Progenitor cell of endocrine pancreas (in vitro differentiated cells): Measurements from ENCODE around the gene ATP6V1G2. TPM values are rescaled to one million over a fixed set of nuclear protein-coding genes. Genes with fewer than 3 reads are reported as not detected.
A peak's percentile ranks its signal among the peaks of the same experiment; 100 is the strongest.
"Not testable (repeated sequence)": the region's sequence is repeated elsewhere in the genome, so short reads cannot be mapped to it uniquely, and the experiment has no call there.

Experiments
- DNase-seq: peaks from one replicate; pipeline ENCODE4 v3.0.0; 2021; ENCODE audit warnings: low spot score; ENCODE audit not compliant: unreplicated experiment
- H3K27ac Mint-ChIP-seq: 2 replicates; pipeline ENCODE4 v1.8.0; 2021; ENCODE audit warnings: mild to moderate bottlenecking, moderate library complexity, mixed read lengths
- H3K27me3 Mint-ChIP-seq: 2 replicates; pipeline ENCODE4 v1.8.0; 2021; ENCODE audit warnings: mixed read lengths
- H3K36me3 Mint-ChIP-seq: 2 replicates; pipeline ENCODE4 v1.8.0; 2022; ENCODE audit warnings: mixed read lengths; ENCODE audit not compliant: insufficient read depth
- H3K4me1 Mint-ChIP-seq: 2 replicates; pipeline ENCODE4 v1.8.0; 2021; ENCODE audit warnings: low read depth, mixed read lengths
- H3K4me3 Mint-ChIP-seq: 2 replicates; pipeline ENCODE4 v1.8.0; 2021; ENCODE audit warnings: low read depth, mild to moderate bottlenecking, moderate library complexity, mixed read lengths
- H3K9me3 Mint-ChIP-seq: 2 replicates; pipeline ENCODE4 v1.8.0; 2021; ENCODE audit warnings: low read depth, mixed read lengths
- CTCF ChIP-seq: fragments of 200-600 bp; sonication (generic); IDR thresholded peaks from one replicate; pipeline ENCODE4 v1.5.0; 2021; ENCODE audit warnings: antibody characterized with exemption, mild to moderate bottlenecking; ENCODE audit not compliant: unreplicated experiment
- long read RNA-seq: library from polyadenylated mRNA; unstranded; transcript quantifications from one replicate; pipeline ENCODE4 v2.0.0, GENCODE V29; 2020
- total RNA-seq: library from RNA; stranded (reverse); gene quantifications from 2 replicates; pipeline ENCODE4 v1.2.1, GENCODE V29; 2021

Gene ATP6V1G2
- total RNA-seq: 1.5 TPM in 2 replicates
- long read RNA-seq, transcript ATP6V1G2-205 (3 exons, 1,588 nt): major isoform, 6 of 6 reads
- long read RNA-seq, partial matches to known transcripts: 0 of 6 reads
- long read RNA-seq, other reads (novel, unspliced or antisense): 0 of 6 reads

GRCh38 chr6:31546339-31546957 lies at the start of gene ATP6V1G2:
ATP6V1G2 (minus strand) TSS chr6:31546608; CDS start chr6:31546559, 49 bp downstream.
- TF ChIP-seq CTCF: peak; percentile 86
- DNase-seq: peak; percentile 89
- Mint-ChIP-seq H3K27me3 (no peaks in the 10 kb centered on the region), H3K4me1 (peaks cover 20% of the 10 kb centered on the region), H3K27ac (peak within 1 kb of the TSS; percentile 83), H3K36me3 (peaks cover 1% of the 10 kb centered on the region), H3K4me3 (peak within 1 kb of the TSS; percentile 88), H3K9me3 (no peaks in the 10 kb centered on the region)

DNA sequence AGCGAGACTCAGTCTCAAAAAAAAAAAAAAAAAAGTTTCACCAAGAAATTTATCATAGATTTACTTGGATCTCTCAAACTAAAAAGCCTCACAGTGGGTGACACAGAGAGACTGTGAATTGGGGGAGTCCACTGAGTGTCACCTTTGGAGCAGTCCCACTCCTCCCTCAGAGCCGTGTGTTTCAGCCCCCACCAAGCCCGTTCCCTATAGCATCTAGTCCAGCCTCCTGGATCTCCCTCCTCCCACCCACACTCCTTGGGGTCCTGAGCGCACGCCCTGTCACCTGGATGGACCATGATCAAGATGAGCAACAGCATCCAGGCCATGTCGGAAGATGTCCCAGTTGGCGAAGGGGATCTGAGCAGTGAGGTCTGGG lies 46.0 kb upstream of the ATP6V1G2 start:
- no peak overlapping the region for H3K27ac Mint-ChIP-seq
- H3K4me3 Mint-ChIP-seq: no peak overlapping the region
- no peak for TF ChIP-seq CTCF
- H3K27me3 Mint-ChIP-seq: peaks cover 8% of the 10 kb centered on the region
- no peaks in the 10 kb centered on the region for H3K9me3 Mint-ChIP-seq
- DNase-seq: no peak
- no peaks in the 10 kb centered on the region for H3K36me3 Mint-ChIP-seq
- H3K4me1 Mint-ChIP-seq: no peaks in the 10 kb centered on the region

GRCh38 chr6:31590691-31591090 lies 44.3 kb upstream of the ATP6V1G2 start:
- H3K27ac Mint-ChIP-seq, DNase-seq, H3K4me1 Mint-ChIP-seq, H3K9me3 Mint-ChIP-seq, H3K4me3 Mint-ChIP-seq, H3K36me3 Mint-ChIP-seq: not testable (repeated sequence)
- H3K27me3 Mint-ChIP-seq: peaks cover 16% of the 10 kb centered on the region

DNA sequence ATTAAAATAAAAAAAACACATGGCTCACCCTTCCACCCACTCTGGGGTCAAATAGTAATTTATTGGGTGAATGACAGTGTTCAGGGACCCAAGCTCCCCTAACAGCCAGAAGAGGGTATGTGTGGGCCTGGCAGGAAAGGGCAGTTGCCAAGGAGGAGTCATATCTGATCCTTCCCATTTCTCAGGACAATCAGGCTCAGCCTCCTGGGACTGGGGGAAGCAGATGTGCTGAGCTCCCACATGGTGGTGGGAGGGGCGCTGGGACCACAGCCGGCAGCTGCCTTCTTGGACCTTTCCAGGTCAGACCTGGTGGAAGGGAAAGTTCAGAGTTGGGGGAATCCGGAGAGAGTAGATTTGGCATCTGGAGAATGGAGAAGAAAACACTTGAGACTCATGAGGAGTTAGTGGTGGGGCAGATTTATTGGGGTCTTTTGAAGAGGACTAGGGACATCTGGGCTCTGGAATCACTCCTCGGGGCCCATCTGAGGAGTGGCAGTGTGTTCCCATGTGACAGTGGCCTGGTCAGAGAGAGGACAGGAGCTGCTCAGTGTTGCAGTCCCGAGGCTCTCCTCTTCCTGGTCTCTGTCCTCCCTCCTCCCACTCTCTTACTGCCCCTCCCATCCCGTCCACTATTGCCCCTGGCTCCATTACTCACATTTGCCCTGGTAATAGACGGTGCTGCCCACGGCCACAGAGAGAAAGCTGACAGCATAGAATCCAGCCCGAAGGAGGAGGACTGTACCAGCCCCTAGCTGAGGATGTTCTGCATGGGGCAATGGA lies 42.7 kb upstream of the ATP6V1G2 start:
- no peak overlapping the region for H3K4me3 Mint-ChIP-seq
- TF ChIP-seq CTCF: no peak
- no peaks in the 10 kb centered on the region for H3K9me3 Mint-ChIP-seq
- no peaks in the 10 kb centered on the region for H3K36me3 Mint-ChIP-seq
- H3K27me3 Mint-ChIP-seq: peaks cover 18% of the 10 kb centered on the region
- no peak overlapping the region for H3K27ac Mint-ChIP-seq
- no peak for DNase-seq
- no peaks in the 10 kb centered on the region for H3K4me1 Mint-ChIP-seq

DNA sequence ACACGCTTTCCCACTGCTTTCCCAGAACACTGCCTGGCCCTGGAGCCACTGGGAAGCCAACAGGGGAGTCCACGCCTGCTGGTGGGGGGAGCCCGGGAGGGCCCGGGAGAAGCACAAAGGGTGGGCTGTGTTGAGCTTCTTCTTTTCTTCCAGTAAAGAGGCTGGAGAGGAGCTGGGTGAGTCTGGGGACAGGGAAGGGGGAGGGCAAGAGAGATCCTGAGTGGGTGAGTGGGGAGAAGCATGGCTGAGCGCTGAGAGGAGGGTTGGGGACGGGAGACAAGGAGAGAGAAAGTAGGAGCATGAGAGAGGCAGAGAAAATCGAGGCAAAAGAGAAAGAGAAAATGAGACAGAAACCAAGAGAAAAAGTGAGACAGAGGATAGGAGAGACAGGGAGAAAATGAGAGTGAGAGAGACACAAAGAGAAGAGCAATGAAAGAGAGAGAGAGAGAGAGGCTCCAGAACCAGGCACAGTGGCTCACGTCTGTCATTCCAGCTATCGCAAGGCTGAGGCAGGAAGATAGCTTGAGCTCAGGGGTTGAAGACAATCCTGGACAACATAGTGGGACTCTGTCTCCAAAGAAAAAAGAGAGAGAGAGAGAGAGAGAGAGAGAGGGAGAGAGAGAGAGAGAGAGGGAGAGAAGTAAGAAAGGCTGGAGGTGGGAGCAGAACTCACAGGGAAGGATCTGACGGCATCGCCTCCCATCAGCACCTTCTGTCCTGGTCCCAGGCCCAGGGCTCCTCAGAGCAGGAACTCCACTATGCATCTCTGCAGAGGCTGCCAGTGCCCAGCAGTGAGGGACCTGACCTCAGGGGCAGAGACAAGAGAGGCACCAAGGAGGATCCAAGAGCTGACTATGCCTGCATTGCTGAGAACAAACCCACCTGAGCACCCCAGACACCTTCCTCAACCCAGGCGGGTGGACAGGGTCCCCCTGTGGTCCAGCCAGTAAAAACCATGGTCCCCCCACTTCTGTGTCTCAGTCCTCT lies 41.7 kb upstream of the ATP6V1G2 start:
- peaks cover 18% of the 10 kb centered on the region for H3K27me3 Mint-ChIP-seq
- TF ChIP-seq CTCF: no peak
- H3K4me1 Mint-ChIP-seq: no peaks in the 10 kb centered on the region
- no peak for DNase-seq
- no peaks in the 10 kb centered on the region for H3K9me3 Mint-ChIP-seq
- no peak overlapping the region for H3K4me3 Mint-ChIP-seq
- no peak overlapping the region for H3K27ac Mint-ChIP-seq
- no peaks in the 10 kb centered on the region for H3K36me3 Mint-ChIP-seq
